ENCODE data around the gene MAST3.

The MAST3 gene

DNA sequence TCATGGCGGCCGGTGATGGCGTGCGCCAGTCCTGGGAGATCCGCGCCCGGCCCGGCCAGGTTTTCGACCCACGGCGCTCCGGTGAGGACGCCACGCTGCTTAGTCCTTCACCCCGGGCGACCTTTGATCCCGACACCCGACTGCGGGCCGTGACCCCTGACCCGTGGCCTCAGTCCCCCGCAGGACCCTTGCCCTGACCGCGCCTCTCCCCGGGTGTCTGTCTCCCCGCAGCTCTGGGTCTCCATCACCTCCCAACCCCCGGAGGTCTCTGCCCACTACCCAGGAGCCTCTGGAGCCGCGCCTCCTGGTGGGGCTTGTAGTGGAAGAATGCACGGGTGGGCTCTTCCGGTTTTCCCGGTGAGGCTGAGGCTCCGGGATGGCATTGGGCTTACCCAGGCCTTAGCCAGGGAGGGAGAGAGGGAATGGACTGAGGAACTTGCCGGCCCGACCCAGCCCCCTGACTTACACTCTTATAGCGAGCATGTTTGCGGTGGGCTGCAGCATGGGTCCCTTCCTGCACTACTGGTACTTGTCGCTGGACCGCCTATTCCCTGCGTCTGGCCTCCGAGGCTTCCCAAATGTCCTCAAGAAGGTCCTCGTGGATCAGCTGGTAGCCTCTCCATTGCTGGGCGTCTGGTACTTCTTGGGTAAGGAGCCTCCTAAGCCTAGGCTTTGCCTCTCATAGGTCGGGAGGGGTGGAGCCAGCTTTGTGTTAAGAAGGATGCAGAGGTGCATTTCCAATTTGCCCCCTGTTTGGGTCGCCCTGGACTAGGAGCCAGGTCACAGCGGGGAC, 96.0 kb downstream of the MAST3 start:
- no peak for DNase-seq

DNA sequence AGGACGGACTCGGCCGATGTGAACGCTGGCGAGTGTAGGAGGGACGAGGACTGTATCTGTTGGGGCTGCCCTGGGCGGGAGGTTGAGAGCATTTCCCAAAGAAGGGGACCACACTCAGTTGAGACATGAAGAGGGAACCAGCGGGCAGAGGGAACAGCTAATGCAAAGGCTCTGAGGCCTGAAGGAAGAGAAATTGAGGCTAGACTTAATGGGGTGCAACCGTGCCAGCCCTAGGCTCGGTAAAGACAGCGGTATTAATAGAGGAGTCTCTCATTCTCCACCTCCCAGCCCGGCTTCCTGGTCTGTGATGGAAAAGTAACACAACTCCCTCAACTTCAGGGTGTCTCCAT, 96.6 kb downstream of the MAST3 start:
- DNase-seq: no peak

DNA sequence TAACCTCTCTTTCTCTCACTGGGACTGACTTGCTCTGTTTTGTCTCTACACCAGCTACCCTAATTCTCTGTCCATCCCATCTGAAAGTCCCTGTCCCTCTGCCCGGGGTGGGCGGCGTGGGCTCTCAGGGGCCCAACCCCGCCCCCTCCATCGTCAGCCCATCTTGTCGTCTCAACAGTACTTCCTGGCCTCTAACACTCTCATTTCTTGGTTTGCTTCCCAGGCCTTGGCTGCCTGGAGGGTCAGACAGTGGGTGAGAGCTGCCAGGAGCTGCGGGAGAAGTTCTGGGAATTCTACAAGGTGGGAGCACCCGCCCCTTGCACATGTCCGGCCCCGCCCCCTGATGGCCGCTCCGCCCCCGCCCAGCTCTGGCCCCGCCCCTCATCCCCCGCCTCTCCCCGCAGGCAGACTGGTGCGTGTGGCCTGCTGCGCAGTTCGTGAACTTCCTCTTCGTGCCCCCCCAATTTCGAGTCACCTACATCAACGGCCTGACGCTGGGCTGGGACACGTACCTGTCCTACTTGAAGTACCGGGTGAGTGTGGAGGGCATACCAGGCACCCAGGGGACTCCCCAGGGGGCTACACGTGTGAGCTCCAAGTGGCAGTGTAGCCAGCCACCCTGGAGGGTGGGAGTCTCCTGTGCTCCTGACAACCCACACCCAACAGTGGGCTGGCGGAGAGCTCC, 97.1 kb downstream of the MAST3 start:
- DNase-seq: no peak

DNA sequence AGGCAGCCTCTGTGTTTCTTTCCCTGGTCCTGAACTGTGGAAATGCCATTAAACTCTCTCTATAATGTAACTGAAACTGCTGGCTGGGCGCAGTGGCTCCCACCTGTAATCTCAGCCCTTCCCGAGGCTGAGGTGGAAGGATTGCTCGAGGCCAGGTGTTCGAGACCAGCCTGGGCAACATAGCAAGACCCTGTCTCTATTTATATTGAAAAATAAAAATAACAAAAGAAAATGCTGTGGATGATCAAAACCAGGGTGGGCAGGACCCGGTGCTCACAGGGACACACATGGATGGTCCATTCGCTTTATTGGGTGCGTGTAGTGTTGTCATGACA, 98.9 kb downstream of the MAST3 start:
- DNase-seq: no peak

DNA sequence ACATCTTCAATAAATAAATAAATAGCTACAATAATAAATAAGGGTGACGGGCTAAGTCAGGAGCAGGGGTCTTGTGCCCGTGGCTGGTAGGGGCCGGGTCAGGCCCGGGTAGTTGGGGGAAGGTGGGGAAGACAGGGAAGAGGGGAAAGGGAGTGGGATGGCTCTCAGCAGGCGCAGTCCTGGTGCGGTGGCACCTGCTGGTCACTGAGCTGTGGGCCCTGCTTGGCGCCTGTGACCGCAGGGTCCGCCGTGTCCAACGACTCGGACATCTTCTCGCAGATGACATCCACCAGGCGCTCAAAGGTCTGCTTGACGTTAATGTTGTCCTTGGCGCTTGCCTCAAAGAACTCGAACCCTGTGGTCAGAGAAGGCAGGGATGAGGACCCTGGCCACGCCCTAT, 99.7 kb downstream of the MAST3 start:
- no peak for DNase-seq

DNA sequence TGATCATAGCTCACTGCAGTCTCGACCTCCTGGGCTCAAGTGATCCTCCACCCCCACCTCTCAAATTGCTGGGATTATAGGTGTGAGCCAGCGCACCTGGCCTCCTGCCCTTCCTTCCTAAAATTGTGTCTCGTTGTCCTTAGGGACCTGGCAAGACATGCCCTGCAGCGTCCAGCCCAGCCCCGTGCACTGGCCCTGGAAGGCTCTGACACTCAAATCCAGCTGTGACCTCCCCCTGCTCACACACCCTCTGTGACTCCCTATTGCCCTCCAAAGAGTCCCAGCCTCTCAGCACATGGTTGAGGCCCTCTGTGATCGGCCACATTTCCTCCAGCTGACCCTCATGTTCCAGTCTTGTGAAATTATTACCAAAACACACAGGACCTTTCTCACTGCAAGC, 100.4 kb downstream of the MAST3 start:
- no peak for DNase-seq

DNA sequence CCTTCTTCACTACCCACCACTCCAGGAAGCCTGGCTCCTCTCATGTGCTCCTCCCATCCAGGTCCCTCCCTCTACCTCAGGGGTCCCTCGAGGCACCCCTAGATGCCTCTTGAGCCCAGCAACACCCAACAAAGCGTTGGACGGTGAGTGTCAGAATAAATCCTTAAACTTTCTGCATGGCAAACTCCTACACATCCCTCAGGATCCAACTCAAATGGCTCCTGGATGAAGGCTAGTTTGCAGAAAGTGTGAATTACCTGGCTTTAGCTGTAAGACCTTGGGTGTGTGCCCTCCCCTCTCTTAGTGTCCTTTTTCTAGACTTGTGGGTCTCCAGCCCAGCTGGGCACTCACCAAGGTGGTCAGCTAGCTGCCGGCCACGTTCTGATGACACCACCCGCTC, 100.8 kb downstream of the MAST3 start:
- no peak for DNase-seq

All from GOT3 (cell line).